H1 (cell line): ENCODE data around the gene MYO18A. TPM values are rescaled to one million over a fixed set of nuclear protein-coding genes. Genes with fewer than 3 reads are reported as not detected.

Experiments used
- CTCF ChIA-PET: fragments of 300-600 bp; sonication (Branson Sonifier 250); formaldehyde crosslinking; loops from one replicate; lab custom pipeline; 2021; ENCODE audit not compliant: partially characterized antibody; lab: Charles Lee
- POLR2A ChIA-PET: fragments of 300-600 bp; sonication (Branson Sonifier 250); formaldehyde crosslinking; loops from one replicate; lab custom pipeline; 2021; ENCODE audit warnings: inconsistent platforms; ENCODE audit not compliant: partially characterized antibody; lab: Charles Lee
- DNase-seq, 2 experiments: peaks; one replicate each; pipeline versions ENCODE4 v3.0.0 to v3.0.0-alpha.2; 2010 to 2022; ENCODE audit warnings: low spot score in 2 of 2, low read depth in 1 of 2, mixed read lengths in 1 of 2
- FAIRE-seq: peaks from 2 replicates; lab custom pipeline; 2011; peaks lifted over from hg19 to GRCh38; lab: Jason Lieb, UNC
- H2AFZ ChIP-seq: 2 replicates; pipeline ENCODE4 v1.8.1; 2012; ENCODE audit warnings: low read length, inconsistent platforms
- H2AK5ac ChIP-seq: 2 replicates; pipeline ENCODE4 v1.6.1; 2013; ENCODE audit warnings: low read depth, low read length
- H2BK120ac ChIP-seq: replicated peaks from 2 replicates; pipeline ENCODE3; 2013; ENCODE audit warnings: low read depth, low read length, inconsistent platforms
- H2BK12ac ChIP-seq: 2 replicates; pipeline ENCODE4 v1.6.1; 2013; ENCODE audit warnings: low read depth, low read length
- H2BK15ac ChIP-seq: 2 replicates; pipeline ENCODE4 v1.6.1; 2013; ENCODE audit warnings: low read length
- H2BK20ac ChIP-seq: 2 replicates; pipeline ENCODE4 v1.6.1; 2013; ENCODE audit warnings: low read length
- H2BK5ac ChIP-seq: 2 replicates; pipeline ENCODE4 v1.6.1; 2013; ENCODE audit warnings: low read depth, low read length
- H3K14ac ChIP-seq: 2 replicates; pipeline ENCODE4 v1.6.1; 2013; ENCODE audit warnings: inconsistent platforms; ENCODE audit not compliant: insufficient read length
- H3K18ac ChIP-seq: 2 replicates; pipeline ENCODE4 v1.6.1; 2013; ENCODE audit warnings: low read length; ENCODE audit errors: extremely low read depth
- H3K23ac ChIP-seq: 2 replicates; pipeline ENCODE4 v1.6.1; 2013; ENCODE audit warnings: inconsistent platforms; ENCODE audit not compliant: insufficient read length
- H3K23me2 ChIP-seq: 2 replicates; pipeline ENCODE4 v1.6.1; 2013; ENCODE audit warnings: low read depth, low read length
- H3K27ac ChIP-seq: 2 replicates; pipeline ENCODE4 v1.6.1; 2011; ENCODE audit warnings: low read depth, low read length, inconsistent platforms
- H3K27me3 ChIP-seq, 4 experiments: replicated peaks in 1 of 4; 1 replicate in 1 of 4; 2 replicates in 3 of 4; pipeline versions ENCODE4 v1.6.1 to v1.8.1; 2011 to 2013; ENCODE audit warnings: low read length in 3 of 4, mild to moderate bottlenecking in 3 of 4, inconsistent platforms in 2 of 4, mixed read lengths in 2 of 4, moderate library complexity in 1 of 4; ENCODE audit not compliant: control insufficient read depth in 3 of 4, insufficient read depth in 3 of 4; ENCODE audit errors: extremely low read depth in 1 of 4
- H3K36me3 ChIP-seq, 4 experiments: 2 replicates each; pipeline versions ENCODE4 v1.6.1 to v1.8.1; 2011 to 2013; ENCODE audit warnings: mild to moderate bottlenecking in 4 of 4, low read length in 3 of 4, moderate library complexity in 2 of 4, control low read depth in 1 of 4, inconsistent platforms in 1 of 4; ENCODE audit not compliant: insufficient read depth in 4 of 4, control insufficient read depth in 2 of 4
- H3K4ac ChIP-seq: replicated peaks from 2 replicates; pipeline ENCODE3; 2013; ENCODE audit warnings: low read length, low read depth, mixed read lengths, inconsistent platforms; ENCODE audit not compliant: insufficient read length
- H3K4me1 ChIP-seq, 4 experiments: replicated peaks in 1 of 4; 1 replicate in 1 of 4; 2 replicates in 3 of 4; pipeline versions ENCODE4 v1.6.1 to v1.8.1; 2011 to 2013; ENCODE audit warnings: low read length in 3 of 4, inconsistent platforms in 2 of 4, mixed read lengths in 1 of 4; ENCODE audit not compliant: insufficient read depth in 4 of 4, control insufficient read depth in 3 of 4
- H3K4me2 ChIP-seq, 2 experiments: 2 replicates each; pipeline versions ENCODE4 v1.6.1 to v1.8.1; 2011 to 2013; ENCODE audit warnings: low read depth in 2 of 2, low read length in 2 of 2, control low read depth in 1 of 2, inconsistent platforms in 1 of 2, mild to moderate bottlenecking in 1 of 2; ENCODE audit not compliant: insufficient read depth in 1 of 2
- H3K4me3 ChIP-seq, 4 experiments: fragments of 200-600, 300-600 bp in 1 of 4; sonication (generic), shearing (Covaris generic), sonication (Bioruptor Twin) in 1 of 4; 2 replicates each; pipeline versions ENCODE4 v1.5.1 to v1.8.1; 2011 to 2016; ENCODE audit warnings: low read length in 4 of 4, low read depth in 3 of 4, control low read depth in 2 of 4, inconsistent platforms in 2 of 4, mild to moderate bottlenecking in 2 of 4, mixed read lengths in 1 of 4, moderate library complexity in 1 of 4; ENCODE audit not compliant: insufficient read depth in 2 of 4; ENCODE audit errors: extremely low read depth in 1 of 4
- H3K56ac ChIP-seq: replicated peaks from 2 replicates; pipeline ENCODE3; 2013; ENCODE audit warnings: low read depth, mild to moderate bottlenecking, mixed read lengths, low read length, inconsistent platforms; ENCODE audit not compliant: insufficient read length
- H3K79me1 ChIP-seq: 2 replicates; pipeline ENCODE4 v1.6.1; 2013; ENCODE audit warnings: low read depth, low read length, control low read depth
- H3K79me2 ChIP-seq, 2 experiments: 2 replicates each; pipeline versions ENCODE4 v1.6.1 to v1.8.1; 2012 to 2013; ENCODE audit warnings: low read length in 2 of 2, mild to moderate bottlenecking in 2 of 2, inconsistent platforms in 1 of 2; ENCODE audit not compliant: insufficient read depth in 2 of 2, control insufficient read depth in 1 of 2
- H3K9ac ChIP-seq, 4 experiments: replicated peaks in 1 of 4; 1 replicate in 1 of 4; 2 replicates in 3 of 4; pipeline versions ENCODE4 v1.6.1 to v1.8.1; 2011 to 2013; ENCODE audit warnings: low read depth in 3 of 4, low read length in 3 of 4, control low read depth in 2 of 4, mild to moderate bottlenecking in 2 of 4, moderate library complexity in 2 of 4, inconsistent platforms in 1 of 4; ENCODE audit errors: extremely low read depth in 1 of 4
- H3K9me3 ChIP-seq, 2 experiments: 2 replicates each; pipeline versions ENCODE4 v1.6.1 to v1.8.1; 2012 to 2013; ENCODE audit warnings: mild to moderate bottlenecking in 2 of 2, moderate library complexity in 2 of 2, control low read depth in 1 of 2, inconsistent platforms in 1 of 2, low read depth in 1 of 2, low read length in 1 of 2, mixed read lengths in 1 of 2; ENCODE audit not compliant: insufficient read depth in 2 of 2
- H4K20me1 ChIP-seq, 2 experiments: replicated peaks in 1 of 2; 2 replicates each; pipeline versions ENCODE3 to v1.8.1; 2011 to 2013; ENCODE audit warnings: inconsistent platforms in 2 of 2, low read length in 2 of 2, mild to moderate bottlenecking in 1 of 2; ENCODE audit not compliant: insufficient read depth in 2 of 2, control insufficient read depth in 1 of 2
- H4K5ac ChIP-seq: 2 replicates; pipeline ENCODE4 v1.6.1; 2013; ENCODE audit warnings: low read length, low read depth, mixed read lengths, inconsistent platforms; ENCODE audit not compliant: insufficient read length
- H4K8ac ChIP-seq: 2 replicates; pipeline ENCODE4 v1.8.0; 2013; ENCODE audit warnings: mild to moderate bottlenecking, moderate library complexity, low read length, inconsistent platforms; ENCODE audit not compliant: insufficient read depth; ENCODE audit errors: extremely low read depth
- H4K91ac ChIP-seq: replicated peaks from 2 replicates; pipeline ENCODE3; 2013; ENCODE audit warnings: low read length, mixed read lengths, inconsistent platforms; ENCODE audit not compliant: insufficient read length
- CBX5 ChIP-seq: fragments of 300-800, 300-1000 bp; sonication (generic); IDR thresholded peaks from 2 replicates; pipeline ENCODE4 v1.7.1; 2016; ENCODE audit warnings: antibody characterized with exemption, low read length, low read depth
- JUN ChIP-seq: IDR thresholded peaks from 2 replicates; pipeline ENCODE4 v1.6.1; 2011; ENCODE audit warnings: low read depth, mild to moderate bottlenecking, improper control_type of control experiment, low read length
- SUZ12 ChIP-seq: fragments of 200-600 bp; sonication (generic); IDR thresholded peaks from 2 replicates; pipeline ENCODE4 v1.6.1; 2012; ENCODE audit warnings: mild to moderate bottlenecking, inconsistent platforms, low read length, moderate library complexity, mixed read lengths
- WGBS, 2 experiments: shearing (Covaris generic) in 1 of 2; methylation state at CpG; one replicate each; pipeline versions ENCODE4 v1.1.6 to v1.1.7; 2013 to 2015; ENCODE audit warnings: low lambda C conversion rate in 2 of 2, mixed read lengths in 2 of 2, inconsistent platforms in 1 of 2, low coverage in 1 of 2, missing lambda C conversion rate in 1 of 2; ENCODE audit not compliant: insufficient replicate concordance in 2 of 2, insufficient coverage in 1 of 2, insufficient read length in 1 of 2; ENCODE audit errors: extremely low coverage in 1 of 2, missing lambda C conversion rate in 1 of 2; 5-methylcytosine and 5-hydroxymethylcytosine counted together
- polyA plus RNA-seq, 7 experiments: library from polyadenylated mRNA; depleted of rRNA in 3 of 7; stranded (reverse) in 5 of 7; unstranded in 2 of 7; fragments of >200 nt in 5 of 7; fragments of 200-250 nt in 2 of 7; gene quantifications; 1 replicate in 5 of 7; 2 replicates in 1 of 7; 4 replicates in 1 of 7; pipeline versions ENCODE4 v1.2.1 to v1.2.3, GENCODE V29; 2011 to 2013; ENCODE audit warnings: missing spikeins in 2 of 7, mixed read lengths in 2 of 7
- total RNA-seq: library from RNA; stranded (reverse); fragmentation: NEBNext Ultra II Directional; extraction: Animal tissue kit (Norgen Biotek cat#: 25700); gene quantifications from 2 replicates; pipeline ENCODE4 v1.2.1, GENCODE V29; 2021

Gene MYO18A
- total and polyA plus RNA-seq, 2 of the 8 experiments (the other 6 are each of a cell fraction or from before 2014, with no cell fraction given): 7.6 to 43.8 TPM

- Histone ChIP-seq H3K18ac (no peak overlapping the region), H2BK15ac (no peak overlapping the region), H3K4me2 (no peak overlapping the region), H3K79me1 (no peaks in the 10 kb centered on the region), H4K91ac (no peak overlapping the region)
- no peak for TF ChIP-seq SUZ12
- TF ChIP-seq CBX5: no peak
- no peak for TF ChIP-seq JUN
- TF ChIP-seq, all 59 proteins: peak for 0
- no peak overlapping the region; the same call in 1 of the 2 replicates for H4K8ac ChIP-seq
- peaks cover 0 to 41% (median 16%) of the 10 kb centered on the region in 4 experiments for H3K36me3 ChIP-seq
- H2AK5ac ChIP-seq: no peak overlapping the region
- no peaks in the 10 kb centered on the region for H3K9me3 ChIP-seq
- no peak overlapping the region for H3K56ac ChIP-seq
- CTCF ChIA-PET: interaction anchor here (0.9 to 4.2 kb wide), 10 partner anchors 31 to 329 kb away, joined by 3 to 33 read pairs (median 4); no protein-coding TSS in a partner anchor
- H4K20me1 ChIP-seq: peaks cover 0 to 2% of the 10 kb centered on the region in 2 experiments
- H3K9ac ChIP-seq: no peak overlapping the region
- no peak overlapping the region for H3K27ac ChIP-seq
- no peak overlapping the region for H3K4me3 ChIP-seq
- no peak overlapping the region for H2BK20ac ChIP-seq
- POLR2A ChIA-PET: interaction anchor here (1.0 to 1.6 kb wide), 4 partner anchors 9 to 154 kb away, joined by 3 to 5 read pairs (median 4); no protein-coding TSS in a partner anchor
- H3K27me3 ChIP-seq: no peaks in the 10 kb centered on the region
- H3K23me2 ChIP-seq: no peaks in the 10 kb centered on the region; the same call in 1 of the 2 replicates
- H2BK12ac ChIP-seq: no peak overlapping the region
- H3K4ac ChIP-seq: no peak overlapping the region
- FAIRE-seq: no peak
- WGBS, 2 experiments: 95% methylated on average over 20 of the region's 20 CpGs; no CpG with 5 or more reads in 1 of the 2 experiments
- DNase-seq: no peak
- H3K14ac ChIP-seq: no peak overlapping the region
- H2AFZ ChIP-seq: no peak overlapping the region
- H3K23ac ChIP-seq: no peak overlapping the region
- 0 out of 2 replicates have a peak overlapping the region, but pooled peaks have one; percentile 13 for H2BK5ac ChIP-seq
- H3K79me2 ChIP-seq: no peaks in the 10 kb centered on the region
- H4K5ac ChIP-seq: no peak overlapping the region
- H2BK120ac ChIP-seq: no peak overlapping the region
- peaks cover 0 to 3% (median 1%) of the 10 kb centered on the region in 4 experiments; a peak in 1 of 7 replicates for H3K4me1 ChIP-seq
These were observed 86.9 kb downstream of the MYO18A start for GRCh38 chr17:29093090-29093871.
